CD4-positive, alpha-beta T cell treated with Interleukin-17A for 4 hours (primary cell): Measurements from ENCODE around the gene MUC13.

Experiments used
- DNase-seq: peaks from one replicate; pipeline ENCODE4 v3.0.0-alpha.2; 2020; ENCODE audit warnings: mixed read lengths

MUC13 gene

DNA sequence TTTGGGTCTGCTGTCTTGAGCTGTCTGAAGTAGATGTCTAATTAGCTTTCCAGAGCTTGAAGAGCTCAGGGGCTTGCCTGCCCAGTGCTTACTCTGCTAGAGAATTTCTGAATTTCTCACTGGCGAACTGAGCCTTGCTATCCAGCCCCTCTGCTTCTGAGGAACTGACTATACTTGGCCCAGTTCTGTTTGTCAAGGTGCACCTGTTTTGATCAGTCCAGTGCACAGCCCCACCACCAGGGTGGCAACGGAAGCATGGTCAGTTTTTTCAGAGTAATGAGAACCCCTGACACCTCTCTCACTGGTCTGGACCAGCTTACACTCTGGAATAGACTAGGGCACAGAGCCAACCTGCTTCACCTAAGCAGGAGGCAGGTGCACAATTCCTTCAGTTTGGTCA, 72.5 kb downstream of the MUC13 start:
- no peak for DNase-seq

DNA sequence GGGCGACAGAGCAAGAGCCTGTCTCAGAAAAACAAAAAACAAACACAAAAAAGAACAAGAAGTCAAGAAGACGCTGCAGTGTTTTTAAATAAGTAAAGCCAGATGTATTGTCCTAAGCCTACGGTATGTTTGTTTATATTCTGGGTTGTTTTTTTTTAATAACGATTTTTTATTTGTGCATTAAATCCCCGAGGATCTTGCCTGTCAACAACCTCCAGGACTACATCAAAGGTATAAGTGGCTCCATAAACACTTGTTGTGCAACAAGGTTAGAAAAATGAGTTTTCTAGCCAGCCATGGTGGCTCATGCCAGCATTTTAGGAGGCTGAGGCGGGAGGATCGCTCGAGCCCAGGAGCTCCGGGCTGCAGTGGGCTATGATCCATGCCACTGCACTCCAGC, 73.5 kb downstream of the MUC13 start:
- no peak for DNase-seq

DNA sequence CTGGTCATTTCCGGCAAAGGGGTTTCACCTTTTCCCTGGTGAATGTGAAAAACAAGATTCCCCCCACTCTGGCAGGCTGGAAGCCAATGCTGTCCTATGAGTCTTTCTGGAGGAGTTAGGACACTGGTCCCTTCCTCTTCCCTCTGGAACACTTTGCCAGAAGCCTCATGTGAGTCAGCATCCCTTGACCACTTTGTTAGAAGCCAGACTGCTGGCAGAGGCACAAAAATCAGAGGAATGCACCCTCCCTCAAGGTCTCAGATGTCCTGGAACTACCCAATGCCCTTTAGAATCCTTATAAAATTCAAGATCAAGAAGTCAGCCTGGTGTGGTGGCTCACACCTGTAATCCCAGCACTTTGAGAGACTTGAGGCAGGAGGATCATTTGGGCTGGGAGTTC, 74.0 kb downstream of the MUC13 start:
- no peak for DNase-seq

DNA sequence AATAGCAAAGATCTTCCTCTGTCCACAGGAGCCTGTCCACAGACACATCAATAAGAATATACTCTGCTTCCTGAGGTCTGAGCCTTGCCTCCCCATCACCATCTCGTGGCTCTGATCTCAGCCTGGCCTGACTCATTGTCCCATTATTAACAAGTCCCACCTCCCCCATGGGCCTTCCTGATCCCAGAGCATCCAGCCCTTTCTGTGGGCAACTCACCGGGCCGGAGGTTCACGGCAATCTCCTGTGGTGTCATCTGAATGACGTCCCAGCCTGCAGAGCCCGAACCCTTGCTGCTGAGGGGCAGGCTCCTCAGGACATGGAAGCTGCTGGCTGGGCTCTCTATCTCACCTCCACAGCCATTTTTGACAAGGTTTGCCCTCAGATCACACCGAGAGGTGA, 75.5 kb downstream of the MUC13 start:
- no peak for DNase-seq

DNA sequence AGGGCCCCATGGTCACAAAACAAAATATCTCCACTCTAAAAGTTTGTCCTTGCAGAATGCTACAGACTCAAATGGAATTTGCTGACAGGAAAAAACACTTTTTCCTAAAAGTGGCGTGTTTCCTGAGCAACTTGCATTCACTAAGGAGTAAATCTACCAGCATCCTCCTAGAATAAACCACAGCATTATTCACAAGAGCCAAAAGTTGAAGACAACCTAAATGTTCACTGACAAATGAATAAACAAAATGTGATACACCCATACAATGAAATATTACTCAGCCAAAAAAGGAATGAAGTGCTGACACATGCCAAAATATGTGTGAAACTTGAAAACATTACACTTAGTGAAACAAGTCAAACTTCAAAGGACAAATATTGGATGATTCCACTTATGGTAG, 76.3 kb downstream of the MUC13 start:
- DNase-seq = no peak

DNA sequence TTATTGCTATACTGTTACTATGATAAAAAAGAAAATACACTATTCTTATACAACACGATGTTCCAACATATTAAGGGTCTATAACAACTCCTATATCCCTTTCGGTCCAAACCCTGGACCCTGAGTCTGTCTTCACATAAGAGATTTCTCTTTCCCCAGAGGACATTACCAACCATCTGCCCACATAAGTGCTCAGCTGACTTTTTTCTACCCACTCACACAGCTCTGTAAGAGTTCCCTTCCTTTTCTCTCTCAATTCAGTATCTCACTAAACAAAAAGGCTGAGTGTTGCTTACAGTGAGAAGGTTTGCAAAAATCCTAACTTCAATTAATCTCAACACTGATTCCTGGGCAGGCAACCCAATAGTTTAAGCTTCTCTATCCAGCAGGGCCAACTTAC, 77.9 kb downstream of the MUC13 start:
- DNase-seq = no peak
